K562 (cell line): Measurements from ENCODE around the gene DIPK2A. TPM values are rescaled to one million over a fixed set of nuclear protein-coding genes. Genes with fewer than 3 reads are reported as not detected.

ENCODE experiments used
- C11orf30 ChIP-seq: fragments of 450-650 bp; IDR thresholded peaks from 2 replicates; pipeline ENCODE4 v1.6.1; 2016; ENCODE audit warnings: low read depth, mild to moderate bottlenecking
- EP400 ChIP-seq: fragments of 450-650 bp; IDR thresholded peaks from 2 replicates; pipeline ENCODE4 v1.6.1; 2017; ENCODE audit warnings: antibody characterized with exemption, mild to moderate bottlenecking, moderate library complexity
- PPARD ChIP-seq: fragments of 250-450 bp; sonication (Bioruptor Pico); IDR thresholded peaks from 2 replicates; pipeline ENCODE4 v1.8.0; 2022; ENCODE audit warnings: inconsistent platforms, mild to moderate bottlenecking, moderate library complexity
- ZBTB2 ChIP-seq: fragments of 450-650 bp; IDR thresholded peaks from 2 replicates; pipeline ENCODE4 v1.6.1; 2016; ENCODE audit warnings: antibody characterized with exemption
- ZNF324 ChIP-seq: fragments of 250-450 bp; sonication (Bioruptor Pico); IDR thresholded peaks from 2 replicates; pipeline ENCODE4 v1.4.0; 2020; ENCODE audit warnings: mild to moderate bottlenecking
- polyA plus RNA-seq, 8 experiments: library from polyadenylated mRNA; depleted of rRNA in 4 of 8; stranded (reverse) in 5 of 8; unstranded in 3 of 8; fragments of >200 nt; fragmentation: Nextera tagmentation in 2 of 8; fragmentation: Illumina TruSeq in 1 of 8; extraction: Ambion mirVana in 2 of 8; extraction: Trizol in 1 of 8; gene quantifications; 2 replicates each; pipeline versions ENCODE4 v1.2.1 to v1.2.3, GENCODE V29; 2011 to 2014; ENCODE audit warnings: inconsistent platforms in 1 of 8, missing spikeins in 1 of 8
- total RNA-seq, 7 experiments: library from RNA; depleted of rRNA in 6 of 7; stranded (reverse); fragments of >200 nt in 6 of 7; fragmentation: Illumina TruSeq in 2 of 7; extraction: Trizol in 2 of 7; gene quantifications; 2 replicates each; pipeline versions ENCODE4 v1.2.1 to v1.2.3, GENCODE V29; 2011 to 2021; ENCODE audit warnings: low replicate concordance in 1 of 7
- TF ChIP-seq, protein P1 (sequence below): fragments of 450-650 bp; IDR thresholded peaks from 2 replicates; pipeline ENCODE4 v1.6.1; 2018; ENCODE audit not compliant: partially characterized antibody
- TF ChIP-seq, protein P2 (sequence below): sonication (generic); formaldehyde crosslinking; IDR thresholded peaks from 2 replicates; pipeline ENCODE4 v1.8.1; 2023; ENCODE audit warnings: mild to moderate bottlenecking, missing genetic modification reagents
- TF ChIP-seq, protein P3 (sequence below): fragments of 450-650 bp; IDR thresholded peaks from 2 replicates; pipeline ENCODE4 v1.6.1; 2016; ENCODE audit warnings: mild to moderate bottlenecking, moderate library complexity

DIPK2A gene
- total and polyA plus RNA-seq, 9 of the 15 experiments (the other 6 are each of a cell fraction or from before 2014, with no cell fraction given), result 3.3 to 15.7 (median 7.8) TPM

DNA sequence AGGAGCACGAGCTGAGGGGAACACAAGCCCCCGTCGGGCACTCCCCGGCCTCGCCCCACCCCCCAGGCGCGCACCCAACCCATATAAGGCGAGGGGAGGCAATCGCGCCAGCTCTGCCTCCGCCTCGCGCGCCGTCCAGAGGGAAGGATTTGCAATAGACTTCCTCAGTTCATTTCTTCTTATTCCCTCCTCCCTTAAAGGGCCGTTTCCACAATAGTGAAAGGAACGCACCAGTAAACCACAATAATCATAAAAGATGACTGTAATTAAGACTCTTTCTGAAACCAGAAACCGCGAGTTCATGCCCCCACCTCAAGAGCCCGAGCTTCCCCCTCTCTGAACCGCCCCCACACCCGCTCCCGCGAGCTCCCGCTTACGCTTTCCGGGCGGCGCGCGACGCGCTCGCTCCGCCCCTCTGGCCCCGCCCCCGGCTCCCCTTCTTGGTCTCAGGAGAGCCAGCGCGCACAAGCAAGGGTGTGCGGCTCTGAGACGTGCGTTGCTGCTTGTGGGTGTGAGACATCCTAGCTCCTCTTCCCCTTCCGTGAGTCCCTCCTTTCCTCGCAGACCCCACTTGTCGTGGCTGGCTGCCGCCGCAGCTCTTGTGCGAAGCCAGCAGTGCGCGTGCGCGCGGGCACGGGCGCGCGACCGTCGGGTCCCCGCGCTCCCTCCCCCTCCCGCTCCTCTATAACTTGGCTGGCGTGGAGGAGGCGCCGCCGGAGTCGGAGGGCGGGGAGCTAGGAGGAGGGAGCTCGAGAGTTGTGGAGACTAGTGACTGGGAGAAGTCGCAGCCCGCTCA, at the start of gene DIPK2A (continued):
- TF ChIP-seq, protein P1, sequence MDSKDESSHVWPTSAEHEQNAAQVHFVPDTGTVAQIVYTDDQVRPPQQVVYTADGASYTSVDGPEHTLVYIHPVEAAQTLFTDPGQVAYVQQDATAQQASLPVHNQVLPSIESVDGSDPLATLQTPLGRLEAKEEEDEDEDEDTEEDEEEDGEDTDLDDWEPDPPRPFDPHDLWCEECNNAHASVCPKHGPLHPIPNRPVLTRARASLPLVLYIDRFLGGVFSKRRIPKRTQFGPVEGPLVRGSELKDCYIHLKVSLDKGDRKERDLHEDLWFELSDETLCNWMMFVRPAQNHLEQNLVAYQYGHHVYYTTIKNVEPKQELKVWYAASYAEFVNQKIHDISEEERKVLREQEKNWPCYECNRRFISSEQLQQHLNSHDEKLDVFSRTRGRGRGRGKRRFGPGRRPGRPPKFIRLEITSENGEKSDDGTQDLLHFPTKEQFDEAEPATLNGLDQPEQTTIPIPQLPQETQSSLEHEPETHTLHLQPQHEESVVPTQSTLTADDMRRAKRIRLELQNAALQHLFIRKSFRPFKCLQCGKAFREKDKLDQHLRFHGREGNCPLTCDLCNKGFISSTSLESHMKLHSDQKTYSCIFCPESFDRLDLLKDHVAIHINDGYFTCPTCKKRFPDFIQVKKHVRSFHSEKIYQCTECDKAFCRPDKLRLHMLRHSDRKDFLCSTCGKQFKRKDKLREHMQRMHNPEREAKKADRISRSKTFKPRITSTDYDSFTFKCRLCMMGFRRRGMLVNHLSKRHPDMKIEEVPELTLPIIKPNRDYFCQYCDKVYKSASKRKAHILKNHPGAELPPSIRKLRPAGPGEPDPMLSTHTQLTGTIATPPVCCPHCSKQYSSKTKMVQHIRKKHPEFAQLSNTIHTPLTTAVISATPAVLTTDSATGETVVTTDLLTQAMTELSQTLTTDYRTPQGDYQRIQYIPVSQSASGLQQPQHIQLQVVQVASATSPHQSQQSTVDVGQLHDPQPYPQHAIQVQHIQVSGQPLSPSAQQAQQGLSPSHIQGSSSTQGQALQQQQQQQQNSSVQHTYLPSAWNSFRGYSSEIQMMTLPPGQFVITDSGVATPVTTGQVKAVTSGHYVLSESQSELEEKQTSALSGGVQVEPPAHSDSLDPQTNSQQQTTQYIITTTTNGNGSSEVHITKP, result peak; percentile 76
- TF ChIP-seq EP400 (peak; percentile 79), PPARD (CRISPR knock-in tag) (no peak), ZNF324 (CRISPR knock-in tag) (no peak), C11orf30 (no peak), ZBTB2 (peak; percentile 62; the same call in 1 of the 2 replicates)
- TF ChIP-seq, protein P2, sequence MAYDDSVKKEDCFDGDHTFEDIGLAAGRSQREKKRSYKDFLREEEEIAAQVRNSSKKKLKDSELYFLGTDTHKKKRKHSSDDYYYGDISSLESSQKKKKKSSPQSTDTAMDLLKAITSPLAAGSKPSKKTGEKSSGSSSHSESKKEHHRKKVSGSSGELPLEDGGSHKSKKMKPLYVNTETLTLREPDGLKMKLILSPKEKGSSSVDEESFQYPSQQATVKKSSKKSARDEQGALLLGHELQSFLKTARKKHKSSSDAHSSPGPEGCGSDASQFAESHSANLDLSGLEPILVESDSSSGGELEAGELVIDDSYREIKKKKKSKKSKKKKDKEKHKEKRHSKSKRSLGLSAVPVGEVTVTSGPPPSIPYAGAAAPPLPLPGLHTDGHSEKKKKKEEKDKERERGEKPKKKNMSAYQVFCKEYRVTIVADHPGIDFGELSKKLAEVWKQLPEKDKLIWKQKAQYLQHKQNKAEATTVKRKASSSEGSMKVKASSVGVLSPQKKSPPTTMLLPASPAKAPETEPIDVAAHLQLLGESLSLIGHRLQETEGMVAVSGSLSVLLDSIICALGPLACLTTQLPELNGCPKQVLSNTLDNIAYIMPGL, result no peak
- TF ChIP-seq, protein P3, sequence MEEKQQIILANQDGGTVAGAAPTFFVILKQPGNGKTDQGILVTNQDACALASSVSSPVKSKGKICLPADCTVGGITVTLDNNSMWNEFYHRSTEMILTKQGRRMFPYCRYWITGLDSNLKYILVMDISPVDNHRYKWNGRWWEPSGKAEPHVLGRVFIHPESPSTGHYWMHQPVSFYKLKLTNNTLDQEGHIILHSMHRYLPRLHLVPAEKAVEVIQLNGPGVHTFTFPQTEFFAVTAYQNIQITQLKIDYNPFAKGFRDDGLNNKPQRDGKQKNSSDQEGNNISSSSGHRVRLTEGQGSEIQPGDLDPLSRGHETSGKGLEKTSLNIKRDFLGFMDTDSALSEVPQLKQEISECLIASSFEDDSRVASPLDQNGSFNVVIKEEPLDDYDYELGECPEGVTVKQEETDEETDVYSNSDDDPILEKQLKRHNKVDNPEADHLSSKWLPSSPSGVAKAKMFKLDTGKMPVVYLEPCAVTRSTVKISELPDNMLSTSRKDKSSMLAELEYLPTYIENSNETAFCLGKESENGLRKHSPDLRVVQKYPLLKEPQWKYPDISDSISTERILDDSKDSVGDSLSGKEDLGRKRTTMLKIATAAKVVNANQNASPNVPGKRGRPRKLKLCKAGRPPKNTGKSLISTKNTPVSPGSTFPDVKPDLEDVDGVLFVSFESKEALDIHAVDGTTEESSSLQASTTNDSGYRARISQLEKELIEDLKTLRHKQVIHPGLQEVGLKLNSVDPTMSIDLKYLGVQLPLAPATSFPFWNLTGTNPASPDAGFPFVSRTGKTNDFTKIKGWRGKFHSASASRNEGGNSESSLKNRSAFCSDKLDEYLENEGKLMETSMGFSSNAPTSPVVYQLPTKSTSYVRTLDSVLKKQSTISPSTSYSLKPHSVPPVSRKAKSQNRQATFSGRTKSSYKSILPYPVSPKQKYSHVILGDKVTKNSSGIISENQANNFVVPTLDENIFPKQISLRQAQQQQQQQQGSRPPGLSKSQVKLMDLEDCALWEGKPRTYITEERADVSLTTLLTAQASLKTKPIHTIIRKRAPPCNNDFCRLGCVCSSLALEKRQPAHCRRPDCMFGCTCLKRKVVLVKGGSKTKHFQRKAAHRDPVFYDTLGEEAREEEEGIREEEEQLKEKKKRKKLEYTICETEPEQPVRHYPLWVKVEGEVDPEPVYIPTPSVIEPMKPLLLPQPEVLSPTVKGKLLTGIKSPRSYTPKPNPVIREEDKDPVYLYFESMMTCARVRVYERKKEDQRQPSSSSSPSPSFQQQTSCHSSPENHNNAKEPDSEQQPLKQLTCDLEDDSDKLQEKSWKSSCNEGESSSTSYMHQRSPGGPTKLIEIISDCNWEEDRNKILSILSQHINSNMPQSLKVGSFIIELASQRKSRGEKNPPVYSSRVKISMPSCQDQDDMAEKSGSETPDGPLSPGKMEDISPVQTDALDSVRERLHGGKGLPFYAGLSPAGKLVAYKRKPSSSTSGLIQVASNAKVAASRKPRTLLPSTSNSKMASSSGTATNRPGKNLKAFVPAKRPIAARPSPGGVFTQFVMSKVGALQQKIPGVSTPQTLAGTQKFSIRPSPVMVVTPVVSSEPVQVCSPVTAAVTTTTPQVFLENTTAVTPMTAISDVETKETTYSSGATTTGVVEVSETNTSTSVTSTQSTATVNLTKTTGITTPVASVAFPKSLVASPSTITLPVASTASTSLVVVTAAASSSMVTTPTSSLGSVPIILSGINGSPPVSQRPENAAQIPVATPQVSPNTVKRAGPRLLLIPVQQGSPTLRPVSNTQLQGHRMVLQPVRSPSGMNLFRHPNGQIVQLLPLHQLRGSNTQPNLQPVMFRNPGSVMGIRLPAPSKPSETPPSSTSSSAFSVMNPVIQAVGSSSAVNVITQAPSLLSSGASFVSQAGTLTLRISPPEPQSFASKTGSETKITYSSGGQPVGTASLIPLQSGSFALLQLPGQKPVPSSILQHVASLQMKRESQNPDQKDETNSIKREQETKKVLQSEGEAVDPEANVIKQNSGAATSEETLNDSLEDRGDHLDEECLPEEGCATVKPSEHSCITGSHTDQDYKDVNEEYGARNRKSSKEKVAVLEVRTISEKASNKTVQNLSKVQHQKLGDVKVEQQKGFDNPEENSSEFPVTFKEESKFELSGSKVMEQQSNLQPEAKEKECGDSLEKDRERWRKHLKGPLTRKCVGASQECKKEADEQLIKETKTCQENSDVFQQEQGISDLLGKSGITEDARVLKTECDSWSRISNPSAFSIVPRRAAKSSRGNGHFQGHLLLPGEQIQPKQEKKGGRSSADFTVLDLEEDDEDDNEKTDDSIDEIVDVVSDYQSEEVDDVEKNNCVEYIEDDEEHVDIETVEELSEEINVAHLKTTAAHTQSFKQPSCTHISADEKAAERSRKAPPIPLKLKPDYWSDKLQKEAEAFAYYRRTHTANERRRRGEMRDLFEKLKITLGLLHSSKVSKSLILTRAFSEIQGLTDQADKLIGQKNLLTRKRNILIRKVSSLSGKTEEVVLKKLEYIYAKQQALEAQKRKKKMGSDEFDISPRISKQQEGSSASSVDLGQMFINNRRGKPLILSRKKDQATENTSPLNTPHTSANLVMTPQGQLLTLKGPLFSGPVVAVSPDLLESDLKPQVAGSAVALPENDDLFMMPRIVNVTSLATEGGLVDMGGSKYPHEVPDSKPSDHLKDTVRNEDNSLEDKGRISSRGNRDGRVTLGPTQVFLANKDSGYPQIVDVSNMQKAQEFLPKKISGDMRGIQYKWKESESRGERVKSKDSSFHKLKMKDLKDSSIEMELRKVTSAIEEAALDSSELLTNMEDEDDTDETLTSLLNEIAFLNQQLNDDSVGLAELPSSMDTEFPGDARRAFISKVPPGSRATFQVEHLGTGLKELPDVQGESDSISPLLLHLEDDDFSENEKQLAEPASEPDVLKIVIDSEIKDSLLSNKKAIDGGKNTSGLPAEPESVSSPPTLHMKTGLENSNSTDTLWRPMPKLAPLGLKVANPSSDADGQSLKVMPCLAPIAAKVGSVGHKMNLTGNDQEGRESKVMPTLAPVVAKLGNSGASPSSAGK, result no peak; the same call in 1 of the 2 replicates
